ENCODE results near the gene COG4. TPM values are rescaled to one million over a fixed set of nuclear protein-coding genes. Genes with fewer than 3 reads are reported as not detected.

The COG4 gene
- total RNA-seq, 1 donor: 49.0 TPM

- no peak for DNase-seq (ENCODE audit: low read depth in 2 of 3, low spot score in 2 of 3)
Observed at GRCh38 chr16:70437582-70438557, 85.5 kb downstream of the COG4 start.

GRCh38 chr16:70437017-70437581 lies 86.3 kb downstream of the COG4 start:
- DNase-seq (ENCODE audit: low read depth in 2 of 3, low spot score in 2 of 3): no peak

GRCh38 chr16:70434484-70435260 lies 88.7 kb downstream of the COG4 start:
- no peak for DNase-seq (ENCODE audit: low read depth in 2 of 3, low spot score in 2 of 3)

GRCh38 chr16:70433458-70434103 lies 89.8 kb downstream of the COG4 start:
- no peak for DNase-seq (ENCODE audit: low read depth in 2 of 3, low spot score in 2 of 3)

GRCh38 chr16:70432723-70433457 lies 90.5 kb downstream of the COG4 start:
- DNase-seq (ENCODE audit: low read depth in 2 of 3, low spot score in 2 of 3): no peak

- DNase-seq (ENCODE audit: low read depth in 2 of 3, low spot score in 2 of 3): peak in 1 of 3 donors; percentile 34
Observed at GRCh38 chr16:70432356-70432722, 91.0 kb downstream of the COG4 start.

- peak in 2 of 3 donors; percentile 84 to 91 for DNase-seq (ENCODE audit: low read depth in 2 of 3, low spot score in 2 of 3)
Observed at GRCh38 chr16:70430667-70431536, 92.5 kb downstream of the COG4 start.

Small RNA genes lying within 50 kb of the gene (small RNA-seq; reads per million reads assigned to genes)
- gene RNU6-23P (0.54 reads per million), gene RPS27P26 (not detected), gene SNORD111 (2.3 reads per million, percentile 72 among the genes with 10 or more reads in this experiment), gene SNORD111B (650 reads per million, percentile 99 among the genes with 10 or more reads in this experiment)

Other genes starting within 250 kb of the COG4 start
- gene AARS1, start 234.0 kb downstream of the COG4 start, total RNA-seq: 39.3 TPM
- 27.5 TPM for gene DDX19B, start 224.4 kb downstream of the COG4 start, total RNA-seq
- gene DDX19A, start 176.7 kb downstream of the COG4 start, total RNA-seq: 31.5 TPM
- 49.0 TPM for gene ST3GAL2, start 84.5 kb downstream of the COG4 start, total RNA-seq
- 11.6 TPM for gene FCSK, start 69.0 kb downstream of the COG4 start, total RNA-seq
- gene SF3B3, start 262 bp upstream of the COG4 start, total RNA-seq: 184 TPM
- gene IL34, start 123.0 kb upstream of the COG4 start, total RNA-seq: under 0.01 TPM
- gene MTSS2, start 162.5 kb upstream of the COG4 start, total RNA-seq: 14.8 TPM